ENCODE data around the gene B3GLCT. TPM values are rescaled to one million over a fixed set of nuclear protein-coding genes. Genes with fewer than 3 reads are reported as not detected.

The B3GLCT gene
- total RNA-seq, 2 donors from 2014 or later = 2.8 to 3.1 TPM

DNA sequence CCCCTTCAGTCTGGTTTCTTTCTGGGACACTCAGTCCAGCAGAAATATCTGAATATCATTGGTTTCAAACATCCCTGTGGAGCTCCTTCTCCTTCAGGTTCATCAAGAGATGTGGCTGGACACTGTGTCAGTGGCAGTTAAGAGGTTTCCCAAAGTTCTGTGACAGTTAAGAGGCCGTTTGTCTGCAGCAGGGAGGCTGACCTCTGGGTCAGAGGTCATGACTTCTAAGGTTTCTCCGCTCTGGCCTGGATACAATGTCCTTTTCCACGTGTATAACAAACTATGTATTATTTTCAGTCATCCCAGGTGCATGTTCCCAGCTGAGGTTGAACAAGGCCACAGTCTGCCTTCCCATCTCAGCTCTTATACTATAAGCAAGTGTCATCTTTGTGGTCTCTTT, 174.9 kb downstream of the B3GLCT start:
- H3K36me3 ChIP-seq = no peaks in the 10 kb centered on the region
- H3K9me3 ChIP-seq = no peaks in the 10 kb centered on the region
- no peak overlapping the region for H3K4me3 ChIP-seq
- intact Hi-C loops (cut with DNase I) = no loop called here
- H3K4me1 ChIP-seq = no peaks in the 10 kb centered on the region
- TF ChIP-seq CTCF (IDR thresholded peaks at IDR 0.05) = no peak
- H3K9ac ChIP-seq (ENCODE audit: low read depth in 2 of 2, low read length in 2 of 2) = no peak overlapping the region
- H3K27ac ChIP-seq = no peak overlapping the region
- H3K27me3 ChIP-seq = no peaks in the 10 kb centered on the region
- DNase-seq = no peak

DNA sequence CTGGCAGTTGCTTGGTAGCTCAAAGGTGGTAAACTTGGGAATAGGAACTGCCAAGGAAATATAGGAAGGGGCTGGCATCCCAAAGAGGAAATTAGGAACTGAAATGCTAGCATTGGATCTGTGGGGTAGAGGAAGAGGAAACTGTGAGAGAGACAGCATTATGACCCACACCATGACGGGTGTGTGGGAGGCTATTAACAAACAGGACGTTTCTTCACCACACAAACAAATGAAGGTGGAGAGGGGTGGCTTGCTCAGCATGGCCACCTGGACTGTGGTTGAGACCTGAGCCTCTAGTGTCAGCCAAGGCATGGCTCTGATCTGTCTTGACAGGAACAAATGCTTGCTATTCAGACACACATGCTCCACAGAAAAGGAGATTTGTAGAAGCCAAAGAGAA, 178.2 kb downstream of the B3GLCT start:
- no peaks in the 10 kb centered on the region for H3K27me3 ChIP-seq

GRCh38 chr13:31380715-31381114, 180.9 kb downstream of the B3GLCT start:
- no peak for TF ChIP-seq CTCF (IDR thresholded peaks at IDR 0.05)
- DNase-seq = no peak

More for the DNA sequence above, 178.2 kb downstream of the B3GLCT start:
- no peaks in the 10 kb centered on the region for H3K4me1 ChIP-seq
- no peak for TF ChIP-seq CTCF (IDR thresholded peaks at IDR 0.05)
- no peak overlapping the region for H3K4me3 ChIP-seq
- H3K27ac ChIP-seq = no peak overlapping the region
- no peak for DNase-seq
- intact Hi-C loops (cut with DNase I) = no loop called here
- H3K36me3 ChIP-seq = no peaks in the 10 kb centered on the region
- H3K9me3 ChIP-seq = no peaks in the 10 kb centered on the region
- H3K9ac ChIP-seq (ENCODE audit: low read depth in 2 of 2, low read length in 2 of 2) = no peak overlapping the region

More at GRCh38 chr13:31380715-31381114, 180.9 kb downstream of the B3GLCT start:
- Histone ChIP-seq H3K4me3 (no peak overlapping the region), H3K27me3 (no peaks in the 10 kb centered on the region), H3K9me3 (no peaks in the 10 kb centered on the region), H3K9ac (ENCODE audit: low read depth in 2 of 2, low read length in 2 of 2) (no peak overlapping the region), H3K27ac (no peak overlapping the region), H3K36me3 (no peaks in the 10 kb centered on the region), H3K4me1 (no peaks in the 10 kb centered on the region)
- intact Hi-C loops (cut with DNase I) = no loop called here

Other genes with a start within 250 kb of the B3GLCT start
- 100 to 1,000 TPM in 1 of 2 donors, 10 to 100 TPM in 1; 57.3 to 162 TPM for gene HSPH1, start 38.1 kb upstream of the B3GLCT start, total RNA-seq

Data from colonic mucosa (tissue), 4 donors.